ENCODE measurements around the gene COBL. TPM values are rescaled to one million over a fixed set of nuclear protein-coding genes. Genes with fewer than 3 reads are reported as not detected.

Gene COBL
- total and polyA plus RNA-seq, 5 donors from 2014 or later = 0.03 to 0.59 TPM; not detected in 3

DNA sequence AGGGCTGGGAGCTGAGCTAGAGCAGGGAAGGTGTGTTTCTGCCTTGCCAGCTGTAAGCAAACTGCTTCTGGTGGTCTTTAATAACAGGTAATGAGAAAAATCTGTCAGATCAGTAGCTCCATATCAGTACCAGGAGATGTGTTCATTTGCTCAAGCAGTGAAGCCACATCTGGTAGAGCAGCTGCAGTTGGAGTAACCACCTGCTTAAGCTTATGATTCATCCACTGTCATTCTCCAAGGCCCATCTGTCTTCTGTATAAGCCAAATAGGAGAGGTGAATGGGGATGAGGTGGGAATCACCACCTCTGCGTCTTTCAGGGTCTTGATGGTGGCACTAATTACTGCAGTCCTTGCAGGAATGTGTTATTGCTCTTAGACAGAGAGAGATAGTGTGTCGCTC lies 18.4 kb upstream of the COBL start:
- no peak for DNase-seq
- Mint-ChIP-seq H3K27ac (no peak overlapping the region), H3K9me3 (peaks cover 0 to 3% (median 0%) of the 10 kb centered on the region in 7 donors), H3K36me3 (peaks cover 3% of the 10 kb centered on the region), H3K4me1 (no peaks in the 10 kb centered on the region), H3K27me3 (peaks cover 6% of the 10 kb centered on the region), H3K4me3 (no peak overlapping the region)
- no peaks in the 10 kb centered on the region for H3K36me3 ChIP-seq (ENCODE audit: control insufficient read depth, insufficient read depth, low read length)
- no peak for ATAC-seq (ENCODE audit: low read depth in 2 of 2)
- H3K27me3 ChIP-seq (ENCODE audit: control insufficient read depth, insufficient read depth, low read length) = no peaks in the 10 kb centered on the region
- no peaks in the 10 kb centered on the region for H3K9me3 ChIP-seq (ENCODE audit: control insufficient read depth in 2 of 2, low read length in 2 of 2)
- no peak overlapping the region for H3K27ac ChIP-seq (ENCODE audit: insufficient read depth, low read length, poor library complexity, severe bottlenecking)
- H3K4me3 ChIP-seq (ENCODE audit: low read depth, low read length) = no peak overlapping the region
- H3K4me1 ChIP-seq (ENCODE audit: control insufficient read depth, insufficient read depth, low read length, poor library complexity, severe bottlenecking) = no peaks in the 10 kb centered on the region

GRCh38 chr7:51329696-51330263 lies 13.2 kb upstream of the COBL start:
- H3K27ac ChIP-seq (ENCODE audit: insufficient read depth, low read length, poor library complexity, severe bottlenecking) = no peak overlapping the region
- Mint-ChIP-seq H3K9me3 (peaks cover 0 to 9% (median 0%) of the 10 kb centered on the region in 7 donors), H3K27ac (no peak overlapping the region), H3K27me3 (peaks cover 6% of the 10 kb centered on the region), H3K4me1 (no peaks in the 10 kb centered on the region), H3K36me3 (peaks cover 3% of the 10 kb centered on the region), H3K4me3 (no peak overlapping the region)
- no peak for DNase-seq
- H3K9me3 ChIP-seq (ENCODE audit: control insufficient read depth in 2 of 2, low read length in 2 of 2) = no peaks in the 10 kb centered on the region
- ATAC-seq (ENCODE audit: low read depth in 2 of 2) = no peak
- no peaks in the 10 kb centered on the region for H3K27me3 ChIP-seq (ENCODE audit: control insufficient read depth, insufficient read depth, low read length)
- no peaks in the 10 kb centered on the region for H3K4me1 ChIP-seq (ENCODE audit: control insufficient read depth, insufficient read depth, low read length, poor library complexity, severe bottlenecking)
- no peak overlapping the region for H3K4me3 ChIP-seq (ENCODE audit: low read depth, low read length)
- no peaks in the 10 kb centered on the region for H3K36me3 ChIP-seq (ENCODE audit: control insufficient read depth, insufficient read depth, low read length)

DNA sequence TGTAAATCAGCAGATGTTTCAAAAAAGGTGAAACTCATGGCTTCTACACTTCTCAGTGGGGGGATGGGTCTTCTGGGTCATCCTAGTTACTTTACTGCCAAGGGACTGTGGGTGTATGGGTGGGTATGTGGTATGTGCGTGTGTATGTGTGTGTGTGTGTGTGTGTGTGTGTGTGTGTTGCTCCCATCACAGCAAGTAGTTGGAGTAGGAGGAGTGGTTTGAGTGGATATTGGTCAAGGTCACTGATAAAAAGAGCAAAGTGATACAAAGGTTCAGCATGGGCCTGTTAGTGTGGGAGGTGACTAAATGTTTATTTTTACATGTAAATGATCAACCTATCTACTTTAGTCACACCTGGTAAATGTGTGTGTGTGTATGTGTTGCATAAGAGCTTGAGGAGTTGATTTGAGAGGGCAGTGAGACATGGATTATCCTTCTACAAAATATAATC lies 11.8 kb upstream of the COBL start:
- peaks cover 3% of the 10 kb centered on the region for H3K36me3 Mint-ChIP-seq
- no peaks in the 10 kb centered on the region for H3K27me3 Mint-ChIP-seq
- Histone ChIP-seq H3K36me3 (ENCODE audit: control insufficient read depth, insufficient read depth, low read length) (no peaks in the 10 kb centered on the region), H3K27me3 (ENCODE audit: control insufficient read depth, insufficient read depth, low read length) (no peaks in the 10 kb centered on the region), H3K27ac (ENCODE audit: insufficient read depth, low read length, poor library complexity, severe bottlenecking) (no peak overlapping the region), H3K4me3 (ENCODE audit: low read depth, low read length) (no peak overlapping the region), H3K4me1 (ENCODE audit: control insufficient read depth, insufficient read depth, low read length, poor library complexity, severe bottlenecking) (no peaks in the 10 kb centered on the region), H3K9me3 (ENCODE audit: control insufficient read depth in 2 of 2, low read length in 2 of 2) (no peaks in the 10 kb centered on the region)
- H3K27ac Mint-ChIP-seq = no peak overlapping the region
- H3K4me3 Mint-ChIP-seq = no peak overlapping the region
- DNase-seq = no peak
- ATAC-seq (ENCODE audit: low read depth in 2 of 2) = no peak
- peaks cover 0 to 9% (median 0%) of the 10 kb centered on the region in 7 donors for H3K9me3 Mint-ChIP-seq
- no peaks in the 10 kb centered on the region for H3K4me1 Mint-ChIP-seq

- Mint-ChIP-seq H3K9me3 (peaks cover 0 to 9% (median 0%) of the 10 kb centered on the region in 7 donors), H3K27me3 (peaks cover 3% of the 10 kb centered on the region), H3K4me3 (no peak overlapping the region), H3K27ac (no peak overlapping the region), H3K36me3 (peaks cover 3% of the 10 kb centered on the region), H3K4me1 (no peaks in the 10 kb centered on the region)
- no peaks in the 10 kb centered on the region for H3K27me3 ChIP-seq (ENCODE audit: control insufficient read depth, insufficient read depth, low read length)
- no peak overlapping the region for H3K4me3 ChIP-seq (ENCODE audit: low read depth, low read length)
- no peak overlapping the region for H3K27ac ChIP-seq (ENCODE audit: insufficient read depth, low read length, poor library complexity, severe bottlenecking)
- H3K36me3 ChIP-seq (ENCODE audit: control insufficient read depth, insufficient read depth, low read length) = no peaks in the 10 kb centered on the region
- DNase-seq (no peak), ATAC-seq (ENCODE audit: low read depth in 2 of 2) (no peak)
- H3K4me1 ChIP-seq (ENCODE audit: control insufficient read depth, insufficient read depth, low read length, poor library complexity, severe bottlenecking) = no peaks in the 10 kb centered on the region
- H3K9me3 ChIP-seq (ENCODE audit: control insufficient read depth in 2 of 2, low read length in 2 of 2) = no peaks in the 10 kb centered on the region
These were observed 10.7 kb upstream of the COBL start for GRCh38 chr7:51327287-51327717.

- Histone ChIP-seq H3K9me3 (ENCODE audit: control insufficient read depth in 2 of 2, low read length in 2 of 2) (no peaks in the 10 kb centered on the region), H3K4me1 (ENCODE audit: control insufficient read depth, insufficient read depth, low read length, poor library complexity, severe bottlenecking) (no peaks in the 10 kb centered on the region), H3K36me3 (ENCODE audit: control insufficient read depth, insufficient read depth, low read length) (no peaks in the 10 kb centered on the region), H3K27ac (ENCODE audit: insufficient read depth, low read length, poor library complexity, severe bottlenecking) (no peak overlapping the region), H3K4me3 (ENCODE audit: low read depth, low read length) (no peak overlapping the region), H3K27me3 (ENCODE audit: control insufficient read depth, insufficient read depth, low read length) (no peaks in the 10 kb centered on the region)
- no peak for ATAC-seq (ENCODE audit: low read depth in 2 of 2)
- Mint-ChIP-seq H3K27ac (no peak overlapping the region), H3K9me3 (peaks cover 0 to 6% (median 0%) of the 10 kb centered on the region in 7 donors), H3K36me3 (peaks cover under 1% of the 10 kb centered on the region), H3K4me1 (no peaks in the 10 kb centered on the region), H3K4me3 (no peak overlapping the region), H3K27me3 (peaks cover 6% of the 10 kb centered on the region)
- DNase-seq = no peak
These were observed 10.2 kb upstream of the COBL start for GRCh38 chr7:51326656-51327286.

DNA sequence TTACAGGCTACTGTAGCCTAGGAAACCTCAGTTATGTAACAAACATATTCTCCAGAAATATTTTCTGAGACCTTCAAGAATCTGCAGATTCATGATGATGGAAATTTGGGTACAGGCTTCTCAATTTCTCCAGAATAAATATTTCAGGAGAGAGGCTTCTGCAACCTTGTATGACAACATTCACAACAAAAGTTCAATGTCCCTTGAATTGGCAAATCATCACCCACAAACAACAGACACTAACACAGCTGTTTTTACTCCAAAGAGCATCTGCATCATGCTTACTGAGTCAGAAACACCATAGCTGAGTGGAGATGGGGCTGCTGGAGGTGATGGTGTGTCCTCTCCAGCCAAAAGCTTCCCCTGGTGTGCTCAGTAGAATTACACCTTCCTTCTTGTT lies 9.3 kb upstream of the COBL start:
- no peaks in the 10 kb centered on the region for H3K4me1 Mint-ChIP-seq
- H3K9me3 Mint-ChIP-seq = peaks cover 0 to 5% (median 0%) of the 10 kb centered on the region in 7 donors
- H3K27ac ChIP-seq (ENCODE audit: insufficient read depth, low read length, poor library complexity, severe bottlenecking) = no peak overlapping the region
- no peaks in the 10 kb centered on the region for H3K27me3 ChIP-seq (ENCODE audit: control insufficient read depth, insufficient read depth, low read length)
- H3K27me3 Mint-ChIP-seq = peaks cover 6% of the 10 kb centered on the region
- DNase-seq (no peak), ATAC-seq (ENCODE audit: low read depth in 2 of 2) (no peak)
- no peak overlapping the region for H3K27ac Mint-ChIP-seq
- no peaks in the 10 kb centered on the region for H3K36me3 ChIP-seq (ENCODE audit: control insufficient read depth, insufficient read depth, low read length)
- H3K4me1 ChIP-seq (ENCODE audit: control insufficient read depth, insufficient read depth, low read length, poor library complexity, severe bottlenecking) = no peaks in the 10 kb centered on the region
- H3K4me3 ChIP-seq (ENCODE audit: low read depth, low read length) = no peak overlapping the region
- no peak overlapping the region for H3K4me3 Mint-ChIP-seq
- H3K9me3 ChIP-seq (ENCODE audit: control insufficient read depth in 2 of 2, low read length in 2 of 2) = no peaks in the 10 kb centered on the region
- no peaks in the 10 kb centered on the region for H3K36me3 Mint-ChIP-seq

GRCh38 chr7:51325261-51325676 lies 8.7 kb upstream of the COBL start:
- Mint-ChIP-seq H3K9me3 (peaks cover 0 to 5% (median 0%) of the 10 kb centered on the region in 7 donors), H3K36me3 (no peaks in the 10 kb centered on the region), H3K27ac (no peak overlapping the region), H3K27me3 (peaks cover 6% of the 10 kb centered on the region), H3K4me3 (no peak overlapping the region), H3K4me1 (no peaks in the 10 kb centered on the region)
- ATAC-seq (ENCODE audit: low read depth in 2 of 2) = no peak
- Histone ChIP-seq H3K27me3 (ENCODE audit: control insufficient read depth, insufficient read depth, low read length) (no peaks in the 10 kb centered on the region), H3K36me3 (ENCODE audit: control insufficient read depth, insufficient read depth, low read length) (no peaks in the 10 kb centered on the region), H3K9me3 (ENCODE audit: control insufficient read depth in 2 of 2, low read length in 2 of 2) (no peaks in the 10 kb centered on the region), H3K4me1 (ENCODE audit: control insufficient read depth, insufficient read depth, low read length, poor library complexity, severe bottlenecking) (no peaks in the 10 kb centered on the region), H3K27ac (ENCODE audit: insufficient read depth, low read length, poor library complexity, severe bottlenecking) (no peak overlapping the region), H3K4me3 (ENCODE audit: low read depth, low read length) (no peak overlapping the region)
- DNase-seq = no peak
